BE2C (cell line): ENCODE results near the gene HORMAD2.

ENCODE experiments used
- DNase-seq: peaks from one replicate; pipeline ENCODE4 v3.0.0-alpha.2; 2020
- H3K27me3 ChIP-seq: fragments of 250-450 bp; sonication (Bioruptor Pico); 2 replicates; pipeline ENCODE4 v1.5.1; 2020; ENCODE audit warnings: mild to moderate bottlenecking
- H3K36me3 ChIP-seq: fragments of 250-450 bp; sonication (Bioruptor Pico); 2 replicates; pipeline ENCODE4 v1.5.1; 2020; ENCODE audit warnings: mild to moderate bottlenecking
- H3K4me1 ChIP-seq: fragments of 250-450 bp; sonication (Bioruptor Pico); 2 replicates; pipeline ENCODE4 v1.5.1; 2020
- H3K4me3 ChIP-seq: 2 replicates; pipeline ENCODE4 v1.5.1; 2011; ENCODE audit warnings: low read depth, low read length
- H3K9me3 ChIP-seq: fragments of 250-450 bp; sonication (Bioruptor Pico); 2 replicates; pipeline ENCODE4 v1.5.1; 2020
- TF ChIP-seq, protein P1 (sequence below): IDR thresholded peaks from 2 replicates; pipeline ENCODE4 v1.5.1; 2012; ENCODE audit warnings: mild to moderate bottlenecking, low read depth, low read length

The HORMAD2 gene

DNA sequence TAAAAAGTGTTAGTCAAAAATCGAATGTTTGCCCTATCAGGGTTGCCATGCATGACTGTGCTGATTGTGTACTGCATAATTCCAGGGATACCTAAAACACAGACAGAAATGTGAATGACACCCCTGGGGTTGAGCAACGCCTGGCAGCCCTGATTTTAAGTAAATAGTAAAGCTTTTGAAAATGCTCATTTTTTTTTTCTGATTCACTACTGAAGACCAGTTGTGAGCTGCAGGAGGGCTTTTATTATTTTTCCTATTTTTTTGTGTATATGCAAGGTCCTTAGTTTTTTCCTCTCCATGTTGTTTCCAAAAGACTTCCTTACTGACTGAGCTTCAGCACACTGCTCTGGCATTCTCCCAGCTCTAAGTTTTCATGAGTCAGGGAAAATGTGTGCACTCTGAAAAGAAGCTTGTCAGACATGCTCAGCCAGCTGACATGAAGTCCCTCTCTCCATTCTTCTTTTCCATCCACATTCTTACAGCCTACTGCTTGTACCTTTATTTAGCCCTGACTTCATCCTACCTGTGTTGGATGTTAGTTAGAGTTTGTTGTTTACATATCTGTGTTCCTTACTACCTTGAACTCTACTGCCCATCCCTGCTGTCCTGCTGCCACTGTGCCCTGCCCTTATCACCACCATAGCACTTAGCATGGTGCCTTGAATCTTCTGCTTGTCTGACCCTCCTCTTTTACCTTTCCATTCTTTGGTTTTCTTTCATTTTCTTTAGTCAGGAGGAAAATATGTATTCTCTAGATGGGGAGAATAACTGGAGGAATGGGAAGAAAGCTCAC, 79.5 kb downstream of the HORMAD2 start:
- no peaks in the 10 kb centered on the region for H3K36me3 ChIP-seq
- no peaks in the 10 kb centered on the region for H3K4me1 ChIP-seq
- no peak overlapping the region for H3K4me3 ChIP-seq
- no peak for DNase-seq
- H3K9me3 ChIP-seq: no peaks in the 10 kb centered on the region
- TF ChIP-seq, protein P1, sequence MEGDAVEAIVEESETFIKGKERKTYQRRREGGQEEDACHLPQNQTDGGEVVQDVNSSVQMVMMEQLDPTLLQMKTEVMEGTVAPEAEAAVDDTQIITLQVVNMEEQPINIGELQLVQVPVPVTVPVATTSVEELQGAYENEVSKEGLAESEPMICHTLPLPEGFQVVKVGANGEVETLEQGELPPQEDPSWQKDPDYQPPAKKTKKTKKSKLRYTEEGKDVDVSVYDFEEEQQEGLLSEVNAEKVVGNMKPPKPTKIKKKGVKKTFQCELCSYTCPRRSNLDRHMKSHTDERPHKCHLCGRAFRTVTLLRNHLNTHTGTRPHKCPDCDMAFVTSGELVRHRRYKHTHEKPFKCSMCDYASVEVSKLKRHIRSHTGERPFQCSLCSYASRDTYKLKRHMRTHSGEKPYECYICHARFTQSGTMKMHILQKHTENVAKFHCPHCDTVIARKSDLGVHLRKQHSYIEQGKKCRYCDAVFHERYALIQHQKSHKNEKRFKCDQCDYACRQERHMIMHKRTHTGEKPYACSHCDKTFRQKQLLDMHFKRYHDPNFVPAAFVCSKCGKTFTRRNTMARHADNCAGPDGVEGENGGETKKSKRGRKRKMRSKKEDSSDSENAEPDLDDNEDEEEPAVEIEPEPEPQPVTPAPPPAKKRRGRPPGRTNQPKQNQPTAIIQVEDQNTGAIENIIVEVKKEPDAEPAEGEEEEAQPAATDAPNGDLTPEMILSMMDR: no peak
- peaks cover 25% of the 10 kb centered on the region; the same call in 1 of the 2 replicates for H3K27me3 ChIP-seq

DNA sequence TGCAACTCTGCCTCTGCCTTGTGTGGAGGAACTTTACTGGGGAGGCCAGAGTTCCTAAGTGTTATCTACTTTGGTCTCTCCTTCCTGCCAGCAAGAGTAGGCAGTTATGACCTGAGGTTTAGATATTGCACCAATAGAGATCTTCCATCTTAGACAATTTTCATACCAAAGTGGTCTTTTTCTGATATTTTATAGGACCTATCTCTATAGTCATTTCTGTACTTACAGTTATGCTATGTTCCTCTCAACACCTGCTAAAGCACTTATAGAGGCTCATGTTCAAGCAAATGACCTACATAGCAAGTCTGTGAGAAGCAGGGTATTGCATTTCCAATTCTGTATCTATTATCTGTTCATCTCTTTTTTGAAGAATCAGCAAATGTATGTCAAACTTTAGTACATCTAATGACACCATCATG, 80.8 kb downstream of the HORMAD2 start:
- Histone ChIP-seq H3K36me3 (no peaks in the 10 kb centered on the region), H3K9me3 (no peaks in the 10 kb centered on the region), H3K4me3 (no peak overlapping the region), H3K4me1 (no peaks in the 10 kb centered on the region), H3K27me3 (peaks cover 23% of the 10 kb centered on the region; the same call in 1 of the 2 replicates)
- TF ChIP-seq, protein P1: no peak
- DNase-seq: no peak

DNA sequence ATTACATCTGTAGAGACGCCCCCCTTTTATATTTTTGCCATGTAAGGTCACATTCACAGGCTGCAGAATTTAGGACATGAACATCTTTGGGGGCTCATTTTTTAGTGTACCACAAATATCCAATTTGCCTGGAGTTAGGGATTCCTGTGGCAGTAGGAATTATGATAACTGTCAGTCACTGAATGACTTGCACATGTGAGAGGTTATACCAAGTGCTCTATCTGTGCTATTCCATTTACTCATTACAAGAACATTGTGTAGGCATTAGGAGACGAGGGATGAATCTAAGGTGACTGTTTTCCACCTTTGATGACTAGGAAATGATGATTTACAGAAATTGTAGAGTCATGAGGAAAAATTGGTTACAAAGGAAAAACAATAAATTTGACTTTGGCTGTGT, 87.0 kb downstream of the HORMAD2 start:
- Histone ChIP-seq H3K4me3 (no peak overlapping the region), H3K9me3 (no peaks in the 10 kb centered on the region), H3K4me1 (peaks cover 3% of the 10 kb centered on the region; the same call in 1 of the 2 replicates), H3K27me3 (peaks cover 14% of the 10 kb centered on the region; the same call in 1 of the 2 replicates), H3K36me3 (no peaks in the 10 kb centered on the region)
- no peak for DNase-seq
- TF ChIP-seq, protein P1: no peak

DNA sequence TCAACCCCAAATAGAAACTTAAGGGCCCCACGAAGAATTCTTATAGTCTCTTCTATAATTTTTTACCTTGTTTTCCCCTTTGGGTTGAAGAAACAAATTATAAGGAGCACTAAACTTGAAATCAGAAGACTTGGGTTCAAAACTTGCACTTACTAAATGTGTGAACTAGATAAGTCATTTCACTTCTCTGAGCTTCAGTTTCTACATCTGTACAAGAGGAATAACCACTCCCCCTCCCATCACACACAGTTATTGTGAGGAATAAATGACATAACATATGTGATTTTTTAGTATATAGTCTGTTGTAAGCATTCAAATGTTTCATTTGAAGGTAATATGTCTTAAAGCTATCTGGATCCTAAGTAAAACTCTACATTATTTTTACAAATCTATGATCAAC, 87.5 kb downstream of the HORMAD2 start:
- TF ChIP-seq, protein P1: no peak

DNA sequence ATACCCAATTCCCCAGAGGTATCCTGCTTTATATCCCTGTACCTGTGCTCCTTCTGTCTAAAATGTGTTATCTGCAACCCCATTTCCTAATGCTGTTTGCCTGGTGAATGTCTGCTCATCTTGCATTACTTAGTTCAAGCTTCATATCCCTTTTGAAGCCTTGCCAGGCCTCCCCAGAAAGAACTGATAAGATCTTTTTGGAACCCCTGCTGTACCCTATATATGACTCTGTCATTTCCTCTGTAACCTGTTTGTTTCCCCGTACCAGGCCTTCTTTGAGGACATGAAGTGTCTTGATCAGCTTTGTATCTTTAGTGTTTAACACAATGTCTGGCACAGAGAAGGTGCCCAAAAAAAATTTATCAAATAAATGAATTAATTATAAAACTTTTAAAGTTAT, 88.7 kb downstream of the HORMAD2 start:
- H3K27me3 ChIP-seq: peaks cover 14% of the 10 kb centered on the region; the same call in 1 of the 2 replicates
- no peaks in the 10 kb centered on the region for H3K9me3 ChIP-seq
- no peaks in the 10 kb centered on the region for H3K36me3 ChIP-seq
- peaks cover 3% of the 10 kb centered on the region; the same call in 1 of the 2 replicates for H3K4me1 ChIP-seq
- H3K4me3 ChIP-seq: no peak overlapping the region
- TF ChIP-seq, protein P1: no peak
- DNase-seq: no peak

More for the DNA sequence above, 87.5 kb downstream of the HORMAD2 start:
- Histone ChIP-seq H3K9me3 (no peaks in the 10 kb centered on the region), H3K4me1 (peaks cover 3% of the 10 kb centered on the region; the same call in 1 of the 2 replicates), H3K4me3 (no peak overlapping the region), H3K36me3 (no peaks in the 10 kb centered on the region), H3K27me3 (peaks cover 14% of the 10 kb centered on the region; the same call in 1 of the 2 replicates)
- no peak for DNase-seq

DNA sequence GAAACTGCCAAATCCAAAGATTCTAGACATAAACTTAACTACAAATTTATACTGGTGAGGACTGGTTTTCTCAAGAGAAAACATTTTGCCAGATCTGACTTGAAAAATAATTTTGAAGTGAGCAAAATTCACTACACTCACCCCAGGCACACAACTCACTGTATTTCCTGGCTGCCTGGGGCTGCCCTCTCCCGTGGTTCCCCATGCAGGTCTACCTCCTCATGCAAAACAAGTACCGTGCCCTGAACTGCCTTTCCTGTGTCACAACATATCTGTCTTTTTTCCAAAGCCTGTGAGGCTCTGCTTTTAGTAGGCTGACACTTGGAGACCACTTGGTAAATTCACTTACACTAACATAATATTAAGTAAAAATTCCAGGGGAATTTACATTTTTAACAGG, 89.9 kb downstream of the HORMAD2 start:
- H3K9me3 ChIP-seq: no peaks in the 10 kb centered on the region
- H3K4me3 ChIP-seq: no peak overlapping the region
- H3K36me3 ChIP-seq: no peaks in the 10 kb centered on the region
- peaks cover 7% of the 10 kb centered on the region; the same call in 1 of the 2 replicates for H3K27me3 ChIP-seq
- TF ChIP-seq, protein P1: no peak
- no peak for DNase-seq
- H3K4me1 ChIP-seq: peaks cover 3% of the 10 kb centered on the region; the same call in 1 of the 2 replicates
